HG02981 (cell line): Measurements from ENCODE around the gene C21orf58.

Experiments
- ATAC-seq: cut with Tn5 transposase; IDR thresholded peaks from one replicate; pipeline ENCODE4 v1.9.1; 2021; ENCODE audit warnings: mild to moderate bottlenecking, moderate library complexity; ENCODE audit not compliant: unreplicated experiment

The C21orf58 gene

DNA sequence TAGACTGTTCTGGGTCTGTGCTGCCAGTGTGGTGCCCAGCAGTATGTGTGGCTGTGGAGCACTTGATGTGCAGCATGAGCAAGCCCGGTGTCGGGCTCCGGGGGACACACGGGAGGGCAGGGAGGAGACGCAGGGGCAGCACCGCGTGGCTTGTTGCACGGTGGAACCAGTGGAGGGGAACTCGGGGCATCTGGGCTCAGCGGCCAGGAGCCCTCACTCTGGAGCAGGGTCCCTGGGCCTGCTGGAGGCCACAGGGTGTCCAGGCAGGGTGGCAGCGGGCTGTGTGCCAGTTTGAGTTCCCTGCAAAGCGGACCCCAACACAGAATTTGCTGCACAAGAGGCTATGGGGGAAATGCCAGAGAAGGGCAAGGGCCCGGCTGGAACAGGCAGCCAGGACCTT lies 30.8 kb upstream of the C21orf58 start:
- no peak for ATAC-seq

DNA sequence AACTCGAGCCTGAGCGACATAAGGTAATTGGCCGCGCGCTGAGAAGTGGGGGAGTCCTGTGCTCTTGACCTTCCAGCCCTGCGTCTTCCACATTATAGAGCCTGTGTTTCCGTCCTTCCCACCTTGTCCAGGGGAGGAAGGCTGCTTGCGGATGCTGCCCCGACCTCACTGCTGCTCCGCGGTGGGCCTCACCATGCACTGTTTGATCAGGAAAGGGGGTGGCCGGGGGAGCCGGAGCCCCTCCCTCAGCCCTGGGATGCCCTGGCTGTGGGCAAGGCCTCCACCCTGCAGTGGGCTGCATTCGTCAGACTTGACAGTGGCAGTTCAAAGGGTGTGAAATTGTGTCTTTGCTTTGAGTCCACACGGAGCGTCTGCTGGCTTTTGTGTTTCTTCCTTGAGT lies 30.4 kb upstream of the C21orf58 start:
- no peak for ATAC-seq

DNA sequence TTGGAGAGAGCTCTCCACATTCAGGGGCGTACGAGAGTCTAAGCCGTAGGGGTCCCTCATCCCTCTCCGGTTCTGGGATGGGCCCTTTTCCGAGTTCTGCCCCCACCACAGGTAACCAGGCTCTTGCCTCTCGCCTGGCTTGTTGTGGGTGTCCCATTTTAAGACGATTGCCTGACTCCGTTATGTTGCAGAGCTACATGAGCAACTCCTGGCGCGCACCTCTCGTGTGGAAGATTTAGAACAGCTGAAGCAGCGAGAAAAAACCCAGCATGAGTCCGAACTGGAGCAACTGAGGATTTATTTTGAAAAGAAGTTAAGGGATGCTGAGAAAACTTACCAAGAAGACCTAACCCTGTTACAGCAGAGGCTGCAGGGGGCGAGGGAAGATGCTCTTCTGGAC lies 29.2 kb upstream of the C21orf58 start:
- no peak for ATAC-seq

DNA sequence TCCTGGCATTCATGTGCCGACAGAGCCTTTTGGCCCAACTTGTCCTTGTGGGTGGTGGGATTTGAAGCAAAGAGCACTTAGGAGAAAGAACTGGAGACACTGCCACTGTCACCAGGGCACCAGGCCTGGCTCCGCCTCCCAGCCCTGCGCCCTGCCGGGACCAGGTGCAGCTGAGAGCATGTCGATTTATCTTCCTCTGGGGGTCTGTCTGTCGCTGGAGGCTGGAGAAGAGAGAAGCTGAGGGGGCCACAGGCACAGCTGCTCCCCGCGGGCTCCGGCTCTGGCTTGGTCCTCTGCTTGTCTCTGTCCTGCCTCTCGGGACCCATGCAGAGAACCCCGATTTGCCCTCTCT lies 28.5 kb upstream of the C21orf58 start:
- no peak for ATAC-seq

DNA sequence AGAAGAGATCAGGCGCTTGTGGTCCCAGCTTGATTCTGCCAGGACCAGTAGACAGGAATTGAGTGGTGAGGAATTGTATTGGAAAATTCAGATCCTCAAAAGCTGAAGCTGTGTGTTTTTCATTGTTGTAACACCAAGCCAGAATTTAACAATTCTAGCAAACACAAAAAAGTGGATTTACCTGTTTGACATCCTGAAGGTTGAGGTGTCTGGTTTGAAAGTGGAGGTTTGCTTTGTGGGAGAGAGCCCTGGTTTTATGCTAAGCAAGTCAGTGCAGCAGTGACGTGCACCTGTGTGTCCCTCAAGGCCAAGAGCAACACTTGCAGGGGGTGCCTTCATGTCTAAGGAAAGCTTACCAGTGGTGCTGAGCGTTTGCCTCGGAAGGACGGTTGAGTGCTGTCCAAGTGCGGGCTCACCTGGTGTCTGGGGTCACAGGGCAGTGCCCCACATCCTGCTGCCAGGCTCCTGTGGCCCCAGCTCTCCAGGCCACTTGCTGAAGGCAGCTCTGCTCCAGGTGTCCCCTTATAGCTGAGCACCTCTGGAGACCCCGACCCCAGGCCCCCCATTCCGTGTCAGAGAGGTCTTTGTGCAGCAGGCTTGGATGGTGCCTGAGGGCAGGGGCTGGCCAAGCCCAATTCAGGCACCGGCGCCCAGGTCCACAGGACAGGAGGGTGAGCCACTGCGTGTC lies 27.9 kb upstream of the C21orf58 start:
- no peak for ATAC-seq

DNA sequence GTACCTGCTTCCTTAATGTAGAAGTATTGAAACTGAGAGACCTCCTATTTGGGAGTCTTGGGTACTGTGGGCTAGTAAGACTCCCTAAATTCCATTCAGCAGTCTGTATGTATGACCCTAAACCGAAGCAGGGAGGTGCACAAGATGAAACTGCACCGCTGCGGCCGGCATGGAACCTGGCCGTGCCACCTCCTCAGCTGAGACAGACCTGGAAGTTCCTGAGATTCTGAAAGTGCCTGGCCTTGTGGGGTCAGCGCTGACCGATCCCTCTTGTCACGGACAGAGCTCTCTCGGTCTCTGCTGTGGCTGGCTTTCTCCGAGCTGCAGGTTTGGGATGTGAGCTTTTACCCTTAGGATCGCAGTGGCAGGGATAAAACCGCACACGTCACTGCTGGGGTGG lies 27.3 kb upstream of the C21orf58 start:
- ATAC-seq = no peak

DNA sequence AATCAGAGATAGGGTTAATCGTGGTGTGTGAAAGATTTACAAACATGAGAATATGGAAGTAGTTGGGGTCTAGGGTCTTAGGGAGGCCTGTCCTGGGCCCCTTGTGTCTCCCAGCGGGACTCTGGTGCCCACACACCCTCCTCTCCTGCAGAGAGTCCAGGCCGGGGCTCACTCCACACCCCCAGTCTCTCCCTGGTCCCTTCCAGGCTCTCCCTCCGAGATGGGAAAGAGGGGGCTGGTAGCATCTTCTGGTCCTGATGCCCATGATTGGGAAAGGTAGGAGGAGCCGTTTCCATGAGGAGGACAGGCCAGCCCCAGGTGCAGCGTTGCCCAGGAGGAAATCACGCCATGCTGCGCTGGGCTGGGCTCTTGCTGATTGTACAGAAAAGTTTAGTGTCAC lies 26.9 kb upstream of the C21orf58 start:
- no peak for ATAC-seq

DNA sequence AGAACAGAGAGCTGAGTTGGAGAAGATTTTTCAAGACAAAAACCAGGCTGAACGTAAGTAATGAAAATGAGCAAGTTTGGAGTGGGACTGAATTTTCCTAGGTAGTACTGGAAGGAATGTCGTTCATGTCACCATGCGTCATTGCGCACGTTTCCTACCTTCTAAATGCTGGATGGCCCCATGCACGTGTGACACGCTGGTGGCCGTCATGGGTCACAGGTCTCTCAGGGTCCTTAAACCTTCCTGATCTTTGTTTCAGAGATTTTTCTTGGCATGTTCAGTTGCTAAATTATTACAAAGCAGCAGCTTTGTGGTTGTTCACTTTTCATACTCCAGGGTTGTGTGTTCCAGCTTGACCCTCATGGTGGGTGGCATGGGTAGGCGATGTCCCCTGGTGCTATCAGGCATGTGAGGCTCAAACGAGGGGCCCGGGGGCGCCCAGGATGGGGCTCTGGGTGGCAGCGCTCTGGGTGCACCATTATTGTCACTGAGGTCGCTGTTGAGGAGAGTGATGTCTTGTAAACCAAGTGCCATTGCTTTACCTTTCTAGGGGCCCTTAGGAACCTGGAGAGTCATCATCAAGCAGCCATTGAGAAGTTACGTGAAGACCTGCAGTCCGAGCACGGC lies 25.6 kb upstream of the C21orf58 start:
- no peak for ATAC-seq

DNA sequence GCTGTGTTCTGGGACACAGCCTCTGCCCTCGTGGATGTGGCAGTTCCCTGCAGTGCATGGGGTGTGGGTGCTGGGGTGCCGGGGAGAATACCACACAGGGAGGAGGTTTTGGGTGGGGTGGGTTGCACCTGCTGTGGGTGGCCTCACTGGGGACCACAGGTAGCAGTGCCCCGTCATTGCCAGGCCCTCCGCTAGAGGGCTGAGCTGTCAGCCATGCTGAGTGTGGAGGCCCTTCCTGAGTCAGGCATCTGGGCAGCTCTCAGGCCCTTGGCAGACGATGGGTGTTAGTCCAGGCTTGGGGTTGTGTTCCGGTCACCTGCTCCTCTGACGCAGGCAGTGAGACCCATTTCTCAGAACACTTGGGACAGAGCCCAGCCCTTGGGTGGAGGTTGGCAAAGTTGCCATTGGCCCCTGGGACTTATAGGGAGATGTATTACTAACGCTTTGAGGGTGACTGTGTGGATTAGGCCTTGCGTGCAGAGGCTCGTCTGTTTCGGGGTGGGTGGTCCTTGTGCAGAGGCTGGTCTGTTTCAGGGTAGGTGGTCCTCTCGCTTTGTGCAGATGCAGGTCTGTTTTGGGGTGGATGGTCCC lies 24.2 kb upstream of the C21orf58 start:
- no peak for ATAC-seq

DNA sequence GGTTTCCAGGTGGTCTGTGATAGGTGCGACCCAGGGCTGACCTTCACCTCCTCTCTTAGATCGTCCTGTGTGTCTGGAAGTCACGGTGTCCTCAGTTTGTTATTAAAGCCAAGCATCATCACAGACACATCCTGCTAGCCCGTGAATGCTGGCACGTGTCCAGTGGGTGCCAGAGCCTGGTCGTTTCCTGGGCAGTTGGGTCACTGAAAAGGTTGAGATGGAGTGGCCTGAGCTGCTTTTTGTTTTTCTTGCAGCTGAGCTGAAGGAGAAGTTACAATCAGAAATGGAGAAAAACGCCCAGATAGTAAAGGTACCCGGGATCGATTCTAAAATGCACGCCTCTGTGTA lies 23.5 kb upstream of the C21orf58 start:
- ATAC-seq = no peak

DNA sequence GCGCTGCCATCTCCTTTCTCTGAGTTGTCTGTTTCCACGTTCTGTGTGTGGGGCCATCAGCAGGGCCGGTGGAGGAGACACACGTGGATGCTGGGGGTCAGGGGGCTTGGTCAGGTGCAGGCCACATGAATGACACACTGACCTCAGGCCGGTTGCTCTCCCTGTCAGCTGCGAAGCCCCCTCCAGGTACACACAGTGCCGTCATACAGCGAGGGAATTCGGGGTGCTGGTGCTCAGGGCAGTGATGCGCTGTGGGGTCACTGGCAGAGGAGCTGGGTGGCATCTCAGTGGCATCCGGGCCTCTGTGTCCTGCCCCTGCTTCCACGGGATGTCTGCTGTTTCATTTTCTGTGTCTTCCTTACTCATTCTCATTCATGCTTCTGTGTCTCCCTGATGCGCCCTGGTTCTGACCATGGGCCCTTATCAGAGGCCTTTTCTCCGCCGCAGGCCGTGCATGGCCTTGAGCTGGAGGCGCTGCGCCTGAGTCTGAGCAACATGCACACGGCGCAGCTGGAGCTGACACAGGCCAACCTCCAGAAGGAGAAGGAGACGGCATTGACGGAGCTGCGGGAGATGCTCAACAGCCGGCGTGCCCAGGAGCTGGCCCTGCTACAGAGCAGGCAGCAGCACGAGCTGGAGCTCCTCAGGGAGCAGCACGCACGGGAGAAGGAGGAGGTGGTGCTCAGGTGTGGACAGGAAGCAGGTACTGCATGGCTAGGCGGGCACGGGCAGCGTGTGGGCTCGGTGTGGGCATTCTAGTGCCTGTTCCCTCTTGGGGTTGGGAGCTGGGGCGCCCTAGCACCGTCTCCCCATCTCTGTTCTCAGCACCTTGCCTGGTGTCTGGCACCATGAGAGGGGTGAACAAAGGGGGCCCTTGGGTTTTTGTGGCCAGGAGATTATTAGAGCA lies 22.9 kb upstream of the C21orf58 start:
- ATAC-seq = no peak

DNA sequence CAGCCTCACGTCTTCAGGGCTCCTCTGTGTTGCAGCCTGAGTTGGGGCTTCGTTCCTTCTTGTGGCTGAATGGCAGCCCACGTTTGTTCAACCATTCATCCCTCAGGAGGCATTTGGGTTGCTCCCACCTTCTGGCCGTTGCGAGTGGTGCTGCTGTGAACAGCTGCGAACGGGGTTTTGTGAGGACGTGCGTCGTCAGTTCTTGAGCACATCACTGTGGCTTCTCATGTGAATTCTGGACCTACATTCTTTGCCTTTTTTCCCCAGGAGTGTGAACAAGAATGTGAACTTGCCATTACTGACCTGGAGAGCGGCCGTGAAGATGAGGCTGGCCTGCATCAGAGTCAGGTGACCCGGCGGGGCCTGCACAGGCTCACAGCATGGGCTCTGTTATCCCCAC lies 22.2 kb upstream of the C21orf58 start:
- no peak for ATAC-seq

DNA sequence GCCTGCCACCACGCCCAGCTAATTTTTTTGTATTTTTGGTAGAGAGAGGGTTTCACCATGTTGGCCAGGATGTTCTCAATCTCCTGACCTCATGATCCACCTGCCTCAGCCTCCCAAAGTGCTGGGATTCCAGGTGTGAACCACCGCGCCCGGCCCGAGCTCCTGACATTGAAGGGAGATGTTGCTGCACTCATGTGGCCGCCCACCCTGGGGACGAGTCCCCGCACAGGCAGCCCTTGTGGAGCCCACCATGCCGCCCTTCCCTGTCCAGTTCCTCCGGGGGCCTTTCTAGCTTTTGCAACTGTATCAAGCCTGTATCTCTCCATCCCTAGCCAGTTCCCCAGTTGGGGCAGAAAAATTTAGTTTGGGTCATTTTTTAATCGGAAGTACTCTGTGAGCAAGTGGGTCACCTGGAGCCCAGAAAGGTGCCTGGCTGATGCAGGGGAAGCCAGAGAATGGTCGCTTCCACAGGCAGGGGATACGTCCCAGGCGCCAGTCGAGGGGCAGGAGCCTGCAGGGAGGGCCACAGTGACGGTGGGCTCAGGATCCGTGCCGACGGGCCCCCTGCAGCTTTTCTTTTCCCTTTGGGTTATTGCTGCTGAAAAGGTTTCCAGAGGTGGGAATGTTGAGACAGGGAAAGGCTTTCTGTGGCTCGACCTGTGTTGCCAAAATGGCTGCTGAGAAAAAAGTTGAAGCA lies 20.7 kb upstream of the C21orf58 start:
- ATAC-seq = no peak

DNA sequence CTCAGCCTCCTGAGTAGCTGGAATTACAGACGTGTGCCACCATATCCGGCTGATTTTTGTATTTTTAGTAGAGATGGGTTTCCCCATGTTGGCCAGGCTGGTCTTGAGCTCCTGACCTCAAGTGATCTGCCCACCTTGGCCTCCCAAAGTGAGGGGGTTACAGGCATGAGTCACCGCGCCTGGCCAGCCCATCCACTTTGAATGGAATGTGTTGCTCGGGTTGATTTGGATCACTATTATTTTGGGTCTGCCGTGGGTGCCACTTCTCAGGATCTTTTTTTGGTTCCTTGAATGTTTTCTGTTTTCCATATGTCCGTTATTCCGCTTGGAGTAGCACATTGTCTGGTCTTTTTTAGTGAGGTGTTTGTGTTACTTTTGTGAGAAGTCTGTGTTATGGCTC lies 17.3 kb upstream of the C21orf58 start:
- ATAC-seq = no peak

DNA sequence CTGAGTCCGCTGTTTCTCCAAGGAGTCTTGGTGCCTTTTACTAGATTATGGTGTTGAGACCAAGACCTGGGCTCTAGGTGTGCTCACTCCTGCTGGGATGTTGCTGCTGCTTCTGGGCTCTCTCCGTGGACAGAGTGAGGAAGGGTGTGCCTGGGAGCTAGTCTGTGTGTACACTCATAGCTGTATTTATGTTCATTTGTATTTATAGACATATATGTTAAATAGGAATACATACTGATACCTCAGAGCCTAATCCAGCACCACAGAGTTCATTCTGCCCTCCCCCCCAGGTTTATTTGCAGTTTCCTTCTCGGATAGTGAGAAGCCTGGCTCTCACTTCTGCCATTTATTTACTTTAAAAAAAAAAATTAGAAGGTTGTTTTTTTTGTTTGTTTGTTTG lies 12.9 kb upstream of the C21orf58 start:
- ATAC-seq = no peak

DNA sequence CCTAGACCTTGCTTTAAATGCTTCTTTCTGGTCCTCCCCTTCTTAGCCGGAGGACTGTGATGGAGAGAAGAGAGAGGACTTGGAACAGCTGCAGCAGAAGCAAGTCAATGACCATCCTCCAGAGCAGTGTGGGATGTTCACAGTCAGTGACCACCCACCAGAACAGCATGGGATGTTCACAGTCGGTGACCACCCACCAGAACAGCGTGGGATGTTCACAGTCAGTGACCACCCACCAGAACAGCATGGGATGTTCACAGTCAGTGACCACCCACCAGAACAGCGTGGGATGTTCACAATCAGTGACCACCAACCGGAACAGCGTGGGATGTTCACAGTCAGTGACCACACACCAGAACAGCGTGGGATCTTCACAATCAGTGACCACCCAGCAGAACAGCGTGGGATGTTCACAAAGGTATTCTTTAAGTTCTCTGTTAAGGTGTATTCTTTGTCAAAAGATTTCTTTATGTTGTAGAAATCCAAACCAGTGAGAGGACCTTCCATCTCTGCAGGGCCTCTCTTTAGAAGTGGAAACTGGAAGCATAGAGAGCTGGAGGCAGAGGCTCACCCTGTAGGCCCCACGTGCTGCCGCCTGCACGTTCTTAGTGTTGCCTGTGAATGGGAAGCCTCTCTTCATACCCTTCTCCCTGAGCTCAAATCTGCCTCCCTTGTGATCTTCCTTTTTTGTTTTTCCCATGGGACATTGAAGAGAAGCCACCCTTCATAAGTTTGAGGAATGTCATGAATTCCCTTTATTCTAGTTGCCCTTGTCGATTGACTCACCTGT lies 10.9 kb upstream of the C21orf58 start:
- ATAC-seq = no peak

DNA sequence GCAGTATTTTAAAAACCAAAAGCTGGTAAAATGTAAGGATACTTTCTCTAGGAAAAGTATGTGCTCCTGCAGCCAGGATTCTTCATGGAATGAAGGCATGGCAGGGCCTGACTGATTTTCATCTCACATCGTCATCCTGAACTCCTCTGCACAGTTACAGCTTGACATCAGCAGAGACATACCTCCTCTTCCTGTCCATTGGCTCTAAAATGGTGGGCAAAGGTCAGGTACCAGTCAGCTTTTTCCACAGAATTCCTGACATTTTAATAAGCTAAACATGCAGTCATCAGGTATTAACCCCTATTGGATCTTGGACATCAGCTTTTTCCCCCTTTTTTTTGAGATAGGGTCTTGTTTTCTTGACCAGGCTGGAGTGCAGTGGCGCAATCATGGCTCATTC lies 6.1 kb upstream of the C21orf58 start:
- no peak for ATAC-seq

DNA sequence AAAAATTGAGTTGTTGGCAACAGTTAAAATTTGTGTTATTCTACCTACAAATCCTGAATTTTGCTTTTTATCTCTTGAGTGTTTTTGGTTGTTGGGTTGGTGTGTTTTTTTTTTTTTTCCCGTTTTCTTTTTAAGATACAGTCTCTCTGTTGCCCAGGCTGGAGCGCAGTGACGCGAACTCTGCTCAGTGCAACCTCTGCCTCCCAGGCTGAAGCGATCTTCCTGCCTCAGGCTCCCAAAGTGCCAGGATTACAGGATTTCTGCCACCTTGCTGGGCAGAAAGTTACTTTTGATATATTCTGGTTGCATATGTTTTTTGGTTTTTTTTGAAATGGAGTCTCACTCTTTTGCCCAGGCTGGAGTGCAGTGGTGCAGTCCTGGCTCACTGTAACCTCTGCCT lies 4.5 kb upstream of the C21orf58 start:
- ATAC-seq = no peak

DNA sequence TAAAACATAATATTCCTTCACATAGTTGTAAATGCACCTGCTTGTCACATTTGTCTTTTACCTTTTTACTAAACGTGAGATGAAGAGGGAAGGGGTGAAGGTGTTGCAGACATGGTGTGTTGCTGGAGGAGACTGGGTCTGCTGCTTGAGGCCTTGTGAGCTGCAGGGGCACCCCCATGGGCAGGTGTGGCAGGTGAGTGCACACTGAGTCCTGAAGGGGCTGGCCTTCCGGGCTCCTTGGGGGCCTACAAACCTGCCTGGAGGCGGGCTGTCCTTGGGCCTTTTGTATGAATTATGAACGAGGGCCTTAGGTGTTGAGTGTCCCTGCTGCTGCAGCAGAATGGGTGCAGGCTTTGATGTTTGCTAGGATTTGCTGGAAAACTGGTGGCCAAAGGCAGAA lies 4.0 kb upstream of the C21orf58 start:
- no peak for ATAC-seq

DNA sequence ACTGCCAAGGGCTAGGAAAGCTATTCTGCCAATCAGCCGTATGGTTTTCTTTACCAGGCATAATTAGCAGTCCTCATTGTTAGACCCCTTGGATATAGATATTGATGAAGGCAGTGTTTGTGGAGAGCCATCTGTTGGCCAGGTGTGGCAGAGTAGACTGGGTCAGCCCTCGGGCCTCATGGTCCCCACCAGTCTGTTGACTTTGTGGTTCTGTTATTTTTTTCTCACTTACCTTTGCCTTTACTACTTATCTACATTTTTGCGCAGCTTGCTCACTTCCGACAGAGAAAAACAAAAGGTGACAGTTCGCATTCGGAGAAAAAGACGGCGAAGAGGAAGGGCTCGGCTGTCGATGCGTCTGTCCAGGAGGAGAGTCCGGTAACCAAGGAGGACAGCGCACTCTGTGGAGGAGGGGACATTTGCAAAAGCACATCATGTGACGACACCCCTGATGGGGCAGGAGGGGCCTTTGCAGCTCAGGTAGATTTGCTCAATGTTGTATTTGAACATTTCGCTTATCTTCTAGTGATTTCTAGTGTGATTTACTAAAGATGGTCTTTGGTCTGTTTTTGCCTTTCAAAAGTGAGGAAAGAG lies 2.5 kb upstream of the C21orf58 start:
- no peak for ATAC-seq
